SU-DHL-6 (cell line): ENCODE data around the gene PLIN5.
A peak's percentile ranks its signal among the peaks of the same experiment; 100 is the strongest.

ENCODE experiments used
- H2AFZ ChIP-seq: fragments of 200-600 bp; sonication (generic); 2 replicates; pipeline ENCODE4 v1.6.1; 2014; ENCODE audit warnings: low read depth, mild to moderate bottlenecking, moderate library complexity, mixed read lengths, antibody characterized with exemption, low read length; ENCODE audit not compliant: severe bottlenecking
- H3F3A ChIP-seq: fragments of 200-600 bp; shearing (Covaris generic); 2 replicates; pipeline ENCODE4 v1.6.0; 2016; ENCODE audit warnings: antibody characterized with exemption, mild to moderate bottlenecking; ENCODE audit not compliant: insufficient read depth
- H3K27ac ChIP-seq: fragments of 200-600 bp; sonication (generic); 2 replicates; pipeline ENCODE4 v1.5.1; 2016; ENCODE audit warnings: low read depth, mild to moderate bottlenecking, low read length, moderate library complexity, mixed read lengths
- H3K27me3 ChIP-seq: fragments of 200-600 bp; sonication (generic), shearing (Covaris generic); 2 replicates; pipeline ENCODE4 v1.6.0; 2014; ENCODE audit warnings: mild to moderate bottlenecking, low read length
- H3K36me3 ChIP-seq: fragments of 200-600 bp; sonication (generic); 2 replicates; pipeline ENCODE4 v1.6.1; 2014; ENCODE audit warnings: mild to moderate bottlenecking, low read length, mixed read lengths
- H3K4me2 ChIP-seq: fragments of 300-600, 200-600 bp; shearing (Covaris generic), sonication (generic); 2 replicates; pipeline ENCODE4 v1.6.0; 2014; ENCODE audit warnings: low read length, low read depth, mild to moderate bottlenecking; ENCODE audit not compliant: poor library complexity, severe bottlenecking
- H3K4me3 ChIP-seq: fragments of 200-600 bp; sonication (generic); 2 replicates; pipeline ENCODE4 v1.5.1; 2014; ENCODE audit warnings: antibody characterized with exemption, low read length, mild to moderate bottlenecking, mixed read lengths; ENCODE audit not compliant: insufficient read depth, poor library complexity, severe bottlenecking
- H3K79me2 ChIP-seq: fragments of 200-600 bp; sonication (generic); 2 replicates; pipeline ENCODE4 v1.6.1; 2014; ENCODE audit warnings: mild to moderate bottlenecking, low read length, moderate library complexity; ENCODE audit not compliant: insufficient read depth
- H3K9ac ChIP-seq: fragments of 200-600 bp; sonication (generic); 2 replicates; pipeline ENCODE4 v1.7.0; 2014; ENCODE audit warnings: mild to moderate bottlenecking, low read length
- H3K9me2 ChIP-seq: fragments of 200-600 bp; sonication (generic); replicated peaks from 2 replicates; pipeline ENCODE4 v1.6.1; 2014; ENCODE audit warnings: low read length; ENCODE audit not compliant: insufficient read depth
- H3K9me3 ChIP-seq: fragments of 200-600 bp; sonication (generic); 2 replicates; pipeline ENCODE4 v1.6.1; 2014; ENCODE audit warnings: low read length, mixed read lengths; ENCODE audit not compliant: insufficient read depth
- H4K20me1 ChIP-seq: fragments of 200-600 bp; sonication (generic); 2 replicates; pipeline ENCODE4 v1.6.1; 2014; ENCODE audit warnings: low read depth, mild to moderate bottlenecking, antibody characterized with exemption, low read length, moderate library complexity, mixed read lengths
- EZH2phosphoT487 ChIP-seq: fragments of 200-600 bp; sonication (generic), shearing (Covaris generic); conservative IDR thresholded peaks from 2 replicates; pipeline ENCODE4 v1.6.1; 2018; ENCODE audit warnings: mild to moderate bottlenecking, antibody characterized with exemption, low read length, moderate library complexity, mixed read lengths
- TF ChIP-seq, protein P1 (sequence below): fragments of 200-600 bp; sonication (generic); IDR thresholded peaks from one replicate; pipeline ENCODE4 v1.5.1; 2017; ENCODE audit warnings: antibody characterized with exemption, mild to moderate bottlenecking, low read length, moderate library complexity; ENCODE audit not compliant: insufficient read depth, poor library complexity, severe bottlenecking

PLIN5 gene

DNA sequence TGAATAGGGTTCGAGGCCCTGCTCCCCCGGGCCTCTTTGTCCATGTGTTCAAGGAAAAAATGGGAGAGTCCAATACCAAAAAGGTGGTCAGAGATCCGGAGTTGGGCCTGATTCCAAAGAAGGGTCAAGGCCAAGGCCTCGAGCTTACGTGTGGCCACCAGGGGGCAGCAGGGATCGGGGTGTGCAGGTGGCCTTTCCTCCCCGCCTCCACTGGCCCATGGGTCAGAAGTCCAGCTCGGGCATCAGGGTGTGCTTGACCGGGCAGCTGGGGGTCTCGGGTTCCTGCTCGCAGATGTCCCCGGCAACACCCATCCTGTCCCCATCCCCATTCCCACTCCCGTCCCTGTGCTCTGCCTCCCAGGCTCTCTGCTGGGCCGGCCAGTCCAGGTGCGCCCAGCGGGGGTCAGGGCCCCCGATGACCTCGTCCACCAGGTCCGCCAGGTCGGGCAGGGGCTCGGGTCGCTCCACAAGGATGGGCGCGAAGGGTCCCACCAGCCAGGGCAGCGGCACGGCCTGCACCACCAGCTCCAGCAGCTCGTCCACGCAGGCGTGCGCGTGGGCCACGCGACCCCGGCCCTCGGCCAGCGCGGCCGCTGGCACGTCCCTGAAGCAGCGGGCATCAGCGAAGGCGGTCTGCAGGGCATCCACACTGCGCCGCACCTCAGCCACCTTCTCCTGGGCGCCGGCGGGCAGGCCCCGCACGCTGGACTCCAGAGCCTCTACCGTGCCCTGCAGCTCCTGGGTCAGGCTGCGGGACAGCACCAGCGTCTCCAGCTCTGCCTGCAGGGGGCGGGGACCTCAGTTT lies 11.5 kb downstream of the PLIN5 start:
- H2AFZ ChIP-seq: no peak overlapping the region
- TF ChIP-seq, protein P1, sequence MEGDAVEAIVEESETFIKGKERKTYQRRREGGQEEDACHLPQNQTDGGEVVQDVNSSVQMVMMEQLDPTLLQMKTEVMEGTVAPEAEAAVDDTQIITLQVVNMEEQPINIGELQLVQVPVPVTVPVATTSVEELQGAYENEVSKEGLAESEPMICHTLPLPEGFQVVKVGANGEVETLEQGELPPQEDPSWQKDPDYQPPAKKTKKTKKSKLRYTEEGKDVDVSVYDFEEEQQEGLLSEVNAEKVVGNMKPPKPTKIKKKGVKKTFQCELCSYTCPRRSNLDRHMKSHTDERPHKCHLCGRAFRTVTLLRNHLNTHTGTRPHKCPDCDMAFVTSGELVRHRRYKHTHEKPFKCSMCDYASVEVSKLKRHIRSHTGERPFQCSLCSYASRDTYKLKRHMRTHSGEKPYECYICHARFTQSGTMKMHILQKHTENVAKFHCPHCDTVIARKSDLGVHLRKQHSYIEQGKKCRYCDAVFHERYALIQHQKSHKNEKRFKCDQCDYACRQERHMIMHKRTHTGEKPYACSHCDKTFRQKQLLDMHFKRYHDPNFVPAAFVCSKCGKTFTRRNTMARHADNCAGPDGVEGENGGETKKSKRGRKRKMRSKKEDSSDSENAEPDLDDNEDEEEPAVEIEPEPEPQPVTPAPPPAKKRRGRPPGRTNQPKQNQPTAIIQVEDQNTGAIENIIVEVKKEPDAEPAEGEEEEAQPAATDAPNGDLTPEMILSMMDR: peak; percentile 52
- no peak for TF ChIP-seq EZH2phosphoT487
- H3K36me3 ChIP-seq: no peaks in the 10 kb centered on the region
- no peaks in the 10 kb centered on the region for H4K20me1 ChIP-seq
- H3K4me2 ChIP-seq: no peak overlapping the region
- H3K27me3 ChIP-seq: no peaks in the 10 kb centered on the region
- no peak overlapping the region for H3K27ac ChIP-seq
- no peak overlapping the region for H3K4me3 ChIP-seq
- H3K79me2 ChIP-seq: no peaks in the 10 kb centered on the region
- no peak overlapping the region for H3K9ac ChIP-seq
- H3K9me3 ChIP-seq: no peaks in the 10 kb centered on the region
- no peaks in the 10 kb centered on the region for H3K9me2 ChIP-seq
- H3F3A ChIP-seq: no peaks in the 10 kb centered on the region

DNA sequence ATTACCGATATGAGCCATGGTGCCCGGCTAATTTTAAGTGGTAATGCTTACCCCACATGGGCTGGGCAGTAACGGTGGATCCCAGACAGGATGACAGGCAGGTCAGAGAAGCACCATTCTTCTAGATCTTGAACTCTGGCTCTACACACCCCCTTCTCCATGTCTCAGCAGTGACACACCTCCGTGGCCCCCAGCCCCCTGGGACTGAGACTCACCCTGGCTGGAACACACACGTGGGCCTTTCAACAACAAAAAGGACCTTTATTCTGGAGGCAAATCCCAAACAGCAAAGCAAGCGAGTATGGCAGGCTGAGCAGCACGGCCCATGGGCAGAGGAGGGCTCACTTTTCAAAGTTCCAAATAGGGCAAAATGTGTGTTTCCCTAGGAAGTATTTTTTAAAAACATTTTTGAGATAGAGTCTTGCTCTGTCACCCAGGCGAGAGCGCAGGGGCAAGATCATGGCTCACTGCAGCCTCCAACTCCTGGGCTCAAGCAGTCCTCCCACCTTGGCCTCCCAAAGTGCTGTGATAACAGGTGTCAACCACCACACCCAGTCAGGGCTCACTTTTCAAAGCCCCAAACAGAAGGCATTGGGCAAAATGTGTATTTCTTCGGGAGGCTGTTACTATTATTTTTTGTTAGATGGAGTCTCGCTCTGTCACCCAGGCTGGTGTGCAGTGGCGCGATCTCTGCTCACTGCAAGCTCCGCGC lies 12.6 kb downstream of the PLIN5 start:
- Histone ChIP-seq H3K4me3 (no peak overlapping the region), H3K36me3 (no peaks in the 10 kb centered on the region), H3K9me2 (no peaks in the 10 kb centered on the region), H3K4me2 (no peak overlapping the region), H3K27me3 (no peaks in the 10 kb centered on the region), H4K20me1 (no peaks in the 10 kb centered on the region), H2AFZ (no peak overlapping the region), H3F3A (no peaks in the 10 kb centered on the region), H3K9ac (no peak overlapping the region), H3K79me2 (no peaks in the 10 kb centered on the region), H3K9me3 (no peaks in the 10 kb centered on the region), H3K27ac (no peak overlapping the region)
- TF ChIP-seq EZH2phosphoT487: no peak
- TF ChIP-seq, protein P1: no peak

DNA sequence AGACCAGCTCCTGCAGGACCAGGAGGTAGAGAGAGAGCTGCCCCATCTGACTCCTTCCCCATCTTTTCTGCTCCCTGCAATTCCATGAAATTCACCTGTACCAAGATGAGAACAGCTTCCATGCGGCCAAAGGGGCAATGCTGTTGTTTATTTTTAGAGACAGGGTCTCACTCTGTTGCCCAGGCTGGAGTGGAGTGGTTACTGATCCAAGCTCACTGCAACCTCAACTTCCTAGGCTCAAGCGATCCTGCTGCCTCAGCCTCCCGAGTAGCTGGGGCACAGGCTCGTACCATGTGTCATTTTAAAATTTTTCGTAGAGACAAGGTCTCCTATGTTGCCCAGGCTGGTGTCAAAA lies 13.2 kb downstream of the PLIN5 start:
- no peaks in the 10 kb centered on the region for H3K27me3 ChIP-seq
- no peak overlapping the region for H3K27ac ChIP-seq
- H4K20me1 ChIP-seq: no peaks in the 10 kb centered on the region
- H3K4me3 ChIP-seq: no peak overlapping the region
- H3K36me3 ChIP-seq: no peaks in the 10 kb centered on the region
- no peaks in the 10 kb centered on the region for H3K79me2 ChIP-seq
- H3K9ac ChIP-seq: no peak overlapping the region
- H3K9me3 ChIP-seq: no peaks in the 10 kb centered on the region
- H3F3A ChIP-seq: no peaks in the 10 kb centered on the region
- H3K9me2 ChIP-seq: no peaks in the 10 kb centered on the region
- H3K4me2 ChIP-seq: no peak overlapping the region
- H2AFZ ChIP-seq: no peak overlapping the region
- TF ChIP-seq EZH2phosphoT487: no peak
- TF ChIP-seq, protein P1: no peak
